Endothelial cell of umbilical vein (primary cell): Measurements from ENCODE around the gene TOP2B. TPM values are rescaled to one million over a fixed set of nuclear protein-coding genes. Genes with fewer than 3 reads are reported as not detected.

Experiments
- BruUV-seq: library from RNA; stranded (reverse); fragments of 400-500 nt; replicated peaks from 2 replicates; lab custom pipeline; 2021; lab: Mats Ljungman, UMichigan
- CTCF ChIA-PET: fragments of 300-600, 350-600 bp; sonication (Branson Sonifier 250); formaldehyde crosslinking; loops from one replicate; lab custom pipeline; 2021; ENCODE audit warnings: antibody characterized with exemption, inconsistent platforms; lab: Charles Lee
- POLR2A ChIA-PET: fragments of 300-600, 350-600 bp; sonication (Branson Sonifier 250); formaldehyde crosslinking; loops from one replicate; lab custom pipeline; 2021; ENCODE audit warnings: antibody characterized with exemption, inconsistent platforms; lab: Charles Lee
- DNase-seq: peaks from one replicate; pipeline ENCODE4 v3.0.0-alpha.2; 2011; ENCODE audit warnings: low read depth, low spot score
- FAIRE-seq: peaks from 2 replicates; lab custom pipeline; 2011; peaks lifted over from hg19 to GRCh38; lab: Jason Lieb, UNC
- H2AFZ ChIP-seq: 2 replicates; pipeline ENCODE4 v1.6.0; 2012; ENCODE audit warnings: low read depth, low read length, control low read depth, inconsistent platforms
- H3K27ac ChIP-seq: 2 replicates; pipeline ENCODE4 v1.5.1; 2011; ENCODE audit warnings: low read depth, mild to moderate bottlenecking, control low read depth, low read length, moderate library complexity; ENCODE audit not compliant: insufficient read depth
- H3K27me3 ChIP-seq, 2 experiments: 2 replicates each; pipeline versions ENCODE4 v1.6.0 to v1.6.1; 2011; ENCODE audit warnings: low read length in 2 of 2, mixed read lengths in 1 of 2; ENCODE audit not compliant: control insufficient read depth in 2 of 2, insufficient read depth in 2 of 2
- H3K36me3 ChIP-seq, 2 experiments: 2 replicates in 1 of 2; 3 replicates in 1 of 2; pipeline ENCODE4 v1.5.1; 2011; ENCODE audit warnings: low read length in 2 of 2, mild to moderate bottlenecking in 1 of 2, moderate library complexity in 1 of 2; ENCODE audit not compliant: control insufficient read depth in 2 of 2, insufficient read depth in 2 of 2; ENCODE audit errors: extremely low read depth in 1 of 2
- H3K4me1 ChIP-seq: 3 replicates; pipeline ENCODE4 v1.5.1; 2011; ENCODE audit warnings: mild to moderate bottlenecking, low read length; ENCODE audit not compliant: control insufficient read depth, insufficient read depth; ENCODE audit errors: extremely low read depth
- H3K4me2 ChIP-seq: 2 replicates; pipeline ENCODE4 v1.6.1; 2011; ENCODE audit warnings: low read length, control low read depth, mixed read lengths; ENCODE audit not compliant: insufficient read depth
- H3K4me3 ChIP-seq, 3 experiments: fragments of 200-600 bp in 1 of 3; sonication (generic), shearing (Covaris generic) in 1 of 3; replicated peaks in 1 of 3; 2 replicates each; pipeline ENCODE4 v1.5.1; 2011 to 2016; ENCODE audit warnings: control low read depth in 3 of 3, low read length in 3 of 3, mild to moderate bottlenecking in 2 of 3, inconsistent platforms in 1 of 3, low read depth in 1 of 3, moderate library complexity in 1 of 3; ENCODE audit not compliant: insufficient read depth in 1 of 3
- H3K79me2 ChIP-seq: 2 replicates; pipeline ENCODE4 v1.6.0; 2012; ENCODE audit warnings: low read length, inconsistent platforms; ENCODE audit not compliant: control insufficient read depth, insufficient read depth
- H3K9ac ChIP-seq: replicated peaks from 2 replicates; pipeline ENCODE3; 2011; ENCODE audit warnings: low read length, control low read depth; ENCODE audit not compliant: insufficient read depth; ENCODE audit errors: extremely low read depth
- H3K9me1 ChIP-seq: replicated peaks from 3 replicates; pipeline ENCODE4 v1.6.0; 2011; ENCODE audit warnings: mild to moderate bottlenecking, low read length; ENCODE audit not compliant: control insufficient read depth, insufficient read depth; ENCODE audit errors: extremely low read depth
- H3K9me3 ChIP-seq: replicated peaks from 2 replicates; pipeline ENCODE4 v1.5.1; 2012; ENCODE audit warnings: low read length, inconsistent platforms; ENCODE audit not compliant: control insufficient read depth, insufficient read depth
- H4K20me1 ChIP-seq: replicated peaks from 2 replicates; pipeline ENCODE3; 2011; ENCODE audit warnings: mild to moderate bottlenecking, low read length; ENCODE audit not compliant: control insufficient read depth, insufficient read depth; ENCODE audit errors: extremely low read depth
- CTCF ChIP-seq, 2 donors: IDR thresholded peaks; 1 replicate in 1 of 2; 2 replicates in 1 of 2; pipeline ENCODE4 v1.5.1; 2011; ENCODE audit warnings: low read length in 2 of 2, mild to moderate bottlenecking in 2 of 2, moderate library complexity in 2 of 2, control low read depth in 1 of 2, inconsistent platforms in 1 of 2, low read depth in 1 of 2; ENCODE audit not compliant: insufficient read depth in 1 of 2; ENCODE audit errors: extremely low read depth in 1 of 2
- EZH2 ChIP-seq: IDR thresholded peaks from 2 replicates; pipeline ENCODE4 v1.6.1; 2012; ENCODE audit warnings: borderline replicate concordance, low read depth, mild to moderate bottlenecking, moderate library complexity, low read length, inconsistent platforms; ENCODE audit not compliant: severe bottlenecking
- FOS ChIP-seq: IDR thresholded peaks from 2 replicates; pipeline ENCODE4 v1.6.1; 2011; ENCODE audit warnings: mild to moderate bottlenecking, low read length, moderate library complexity, borderline replicate concordance; ENCODE audit not compliant: insufficient read depth
- GATA2 ChIP-seq: IDR thresholded peaks from 2 replicates; pipeline ENCODE4 v1.7.0; 2011; ENCODE audit warnings: low read depth, mild to moderate bottlenecking, moderate library complexity, mixed read lengths, low read length; ENCODE audit not compliant: insufficient read length, insufficient read depth
- JUN ChIP-seq: IDR thresholded peaks from 2 replicates; pipeline ENCODE4 v1.6.1; 2011; ENCODE audit warnings: borderline replicate concordance, low read depth; ENCODE audit not compliant: insufficient read length, insufficient read depth
- MYC ChIP-seq: IDR thresholded peaks from one replicate; pipeline ENCODE4 v1.6.1; 2011; ENCODE audit warnings: mild to moderate bottlenecking, low read depth, low read length
- POLR2A ChIP-seq: IDR thresholded peaks from 2 replicates; pipeline ENCODE4 v1.6.1; 2012; ENCODE audit warnings: low read depth, mild to moderate bottlenecking, control low read depth, low read length
- POLR2AphosphoS5 ChIP-seq: IDR thresholded peaks from 2 replicates; pipeline ENCODE4 v1.6.1; 2012; ENCODE audit warnings: low read depth, mild to moderate bottlenecking, control low read depth, low read length, moderate library complexity; ENCODE audit not compliant: insufficient read depth
- dilution Hi-C: fragments of 300-500 bp; cut with MboI; formaldehyde crosslinking; loops from one replicate; pipeline ENCODE4 v1.15.0; 2019; ENCODE audit warnings: low sequenced_read_pairs; ENCODE audit not compliant: extremely low pct_ligation_motif_present
- intact Hi-C: fragments of 100-400 bp; cut with micrococcal nuclease; formaldehyde crosslinking; loops from one replicate; pipeline ENCODE4 v1.10.0; 2022
- polyA plus RNA-seq, 4 experiments: library from polyadenylated mRNA; depleted of rRNA in 3 of 4; stranded (reverse) in 3 of 4; unstranded in 1 of 4; fragments of >200 nt; gene quantifications; 2 replicates each; pipeline versions ENCODE4 v1.2.1 to v1.2.3, GENCODE V29; 2011 to 2012; ENCODE audit warnings: missing spikeins in 1 of 4
- total RNA-seq: library from RNA; stranded (reverse); gene quantifications from 2 replicates; pipeline ENCODE4 v1.2.3, GENCODE V29; 2021
- TF ChIP-seq, protein P1 (sequence below): IDR thresholded peaks from 2 replicates; pipeline ENCODE4 v1.6.1; 2011; ENCODE audit not compliant: insufficient read depth, insufficient read length

TOP2B gene
- total and polyA plus RNA-seq, 2 donors (not counting 3 experiments of a cell fraction or from before 2014, with no cell fraction given), result 20.4 to 98.9 TPM

GRCh38 chr3:25588441-25589103 is 76.1 kb downstream of the TOP2B start:
- H3K27ac ChIP-seq, result no peak overlapping the region
- TF ChIP-seq, protein P1, sequence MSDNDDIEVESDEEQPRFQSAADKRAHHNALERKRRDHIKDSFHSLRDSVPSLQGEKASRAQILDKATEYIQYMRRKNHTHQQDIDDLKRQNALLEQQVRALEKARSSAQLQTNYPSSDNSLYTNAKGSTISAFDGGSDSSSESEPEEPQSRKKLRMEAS, result no peak
- no peak for TF ChIP-seq FOS
- H3K9me1 ChIP-seq, result no peaks in the 10 kb centered on the region
- peaks cover 8% of the 10 kb centered on the region for H3K4me1 ChIP-seq
- no peaks in the 10 kb centered on the region for H3K9me3 ChIP-seq
- no peaks in the 10 kb centered on the region for H4K20me1 ChIP-seq
- intact Hi-C loops (no loop called here), dilution Hi-C loops (no loop called here)
- POLR2A ChIA-PET, result no interaction called here
- CTCF ChIA-PET, result no interaction called here
- FAIRE-seq (no peak), DNase-seq (no peak)
- H3K36me3 ChIP-seq, result no peaks in the 10 kb centered on the region
- H3K79me2 ChIP-seq, result no peaks in the 10 kb centered on the region
- H2AFZ ChIP-seq, result no peak overlapping the region
- no peak overlapping the region for H3K9ac ChIP-seq
- no peaks in the 10 kb centered on the region for H3K27me3 ChIP-seq
- H3K4me3 ChIP-seq, result no peak overlapping the region
- no peak overlapping the region for H3K4me2 ChIP-seq
- no TSS peak for BruUV-seq

DNA sequence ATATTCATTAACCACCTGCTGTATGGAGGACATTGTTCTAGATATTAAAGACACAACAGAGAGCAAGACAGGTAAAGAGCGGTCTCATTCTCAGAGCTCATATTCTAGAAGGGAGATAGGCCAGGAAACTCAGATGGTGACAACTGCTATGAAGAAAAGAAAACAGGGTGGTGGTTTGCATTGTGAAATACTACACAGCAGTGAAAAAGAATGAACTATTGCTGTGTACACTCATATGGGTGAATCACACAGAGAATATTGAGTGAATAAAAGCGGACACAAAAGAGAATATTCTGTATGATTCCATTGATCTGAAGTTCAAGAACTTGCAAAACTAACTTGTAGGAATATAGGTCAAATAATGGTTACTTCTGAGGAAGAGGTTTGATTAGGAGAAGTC is 76.7 kb downstream of the TOP2B start:
- Histone ChIP-seq H3K4me2 (no peak overlapping the region), H3K4me1 (peaks cover 5% of the 10 kb centered on the region), H2AFZ (no peak overlapping the region), H3K27me3 (no peaks in the 10 kb centered on the region), H3K27ac (no peak overlapping the region), H3K9ac (no peak overlapping the region), H3K9me3 (no peaks in the 10 kb centered on the region), H3K9me1 (no peaks in the 10 kb centered on the region), H3K79me2 (no peaks in the 10 kb centered on the region), H4K20me1 (no peaks in the 10 kb centered on the region), H3K36me3 (no peaks in the 10 kb centered on the region), H3K4me3 (no peak overlapping the region)
- TF ChIP-seq CTCF (IDR thresholded peaks at IDR 0.05; ENCODE audit: extremely low read depth in 1 of 2, insufficient read depth in 1 of 2, low read depth in 1 of 2, low read length in 2 of 2), result no peak
- TF ChIP-seq, protein P1, result no peak
- no peak for TF ChIP-seq JUN
- TF ChIP-seq FOS, result no peak
- no peak for TF ChIP-seq POLR2A
- TF ChIP-seq MYC, result no peak
- TF ChIP-seq POLR2AphosphoS5, result no peak
- no peak for TF ChIP-seq EZH2
- TF ChIP-seq GATA2, result no peak
- ChIA-PET POLR2A (no interaction called here), CTCF (no interaction called here)
- dilution Hi-C loops, result no loop called here
- DNase-seq (no peak), FAIRE-seq (no peak)
- no TSS peak for BruUV-seq
- intact Hi-C loops, result no loop called here
